Prostate gland (tissue), 2 donors: Measurements from ENCODE around the gene KRT7. TPM values are rescaled to one million over a fixed set of nuclear protein-coding genes. Genes with fewer than 3 reads are reported as not detected.

ENCODE experiments used
- DNase-seq: peaks from one replicate; pipeline ENCODE4 v3.0.0-alpha.2; 2019; ENCODE audit warnings: low spot score
- H3K27ac ChIP-seq, 2 donors: fragments of 200-600 bp; sonication (generic); 2 replicates each; pipeline ENCODE4 v1.5.1; 2017 to 2019
- H3K27me3 ChIP-seq: fragments of 200-600 bp; sonication (generic); replicated peaks from 2 replicates; pipeline ENCODE4 v1.5.1; 2019; ENCODE audit not compliant: insufficient read depth
- H3K36me3 ChIP-seq, 2 donors: fragments of 200-600 bp; sonication (generic); 1 replicate in 1 of 2; 2 replicates in 1 of 2; pipeline versions ENCODE4 v1.5.1 to v1.8.1; 2017 to 2019
- H3K4me1 ChIP-seq: fragments of 200-600 bp; sonication (generic); replicated peaks from 2 replicates; pipeline ENCODE4 v1.5.1; 2019
- H3K4me3 ChIP-seq, 2 donors: fragments of 200-600 bp; sonication (generic); 2 replicates each; pipeline ENCODE4 v1.5.1; 2017 to 2019
- H3K9me3 ChIP-seq: fragments of 200-600 bp; sonication (generic); 2 replicates; pipeline ENCODE4 v1.5.1; 2017
- CTCF ChIP-seq, 4 experiments: fragments of 200-600 bp in 2 of 4; fragments of 450-650 bp in 2 of 4; sonication (generic) in 2 of 4; IDR thresholded peaks; 1 replicate in 3 of 4; 2 replicates in 1 of 4; pipeline ENCODE4 v1.5.1; 2016 to 2019; ENCODE audit warnings: antibody characterized with exemption in 4 of 4, mild to moderate bottlenecking in 2 of 4, moderate library complexity in 2 of 4
- POLR2A ChIP-seq: fragments of 450-650 bp; IDR thresholded peaks from one replicate; pipeline ENCODE4 v1.6.1; 2016; ENCODE audit warnings: antibody characterized with exemption, mild to moderate bottlenecking
- POLR2AphosphoS5 ChIP-seq: sonication (generic); formaldehyde crosslinking; IDR thresholded peaks from one replicate; pipeline ENCODE4 v1.6.1; 2017; ENCODE audit warnings: antibody characterized with exemption
- WGBS: methylation state at CpG from one replicate; pipeline ENCODE4 v1.1.5; 2018; 5-methylcytosine and 5-hydroxymethylcytosine counted together
- intact Hi-C: fragments of 100-400 bp; cut with DNase I; formaldehyde crosslinking; loops from one replicate; pipeline ENCODE4 v1.14.2; 2022
- total RNA-seq, 2 donors: library from RNA; depleted of rRNA; stranded (reverse); fragments of >200 nt; gene quantifications; one replicate each; pipeline ENCODE4 v1.1.0, GENCODE V29; 2016

KRT7 gene
- total RNA-seq, 2 donors from 2014 or later: 53.1 to 151 TPM

DNA sequence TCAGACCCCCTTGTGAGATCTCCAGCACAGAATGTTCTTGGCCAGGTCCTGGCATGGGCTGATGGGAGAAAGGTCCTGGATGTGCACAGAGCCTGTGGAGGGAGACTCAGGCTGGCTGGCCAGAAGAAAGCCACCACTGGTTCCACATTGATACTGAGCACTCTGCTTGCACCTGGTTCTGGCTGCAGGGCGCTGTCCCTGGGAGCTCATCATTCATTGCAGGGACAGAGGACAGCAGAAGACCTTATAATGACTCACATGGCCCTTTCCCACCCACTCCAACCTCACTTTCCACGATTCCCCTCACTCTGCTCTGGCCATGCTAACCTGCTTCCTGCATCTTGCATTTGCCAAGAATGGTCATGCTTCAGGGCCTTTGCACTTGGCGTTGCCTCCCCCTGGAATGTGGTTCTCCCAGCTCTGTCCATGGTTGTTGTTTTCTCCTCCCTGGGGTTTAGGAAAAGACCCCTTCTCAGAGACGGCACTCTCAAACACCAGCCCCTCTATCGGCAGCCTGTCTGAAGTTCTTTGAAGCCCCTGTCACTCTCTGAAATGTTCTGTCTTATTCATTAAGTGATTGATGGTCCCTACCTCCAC lies 10.3 kb downstream of the KRT7 start:
- H3K4me1 ChIP-seq: peaks cover 19% of the 10 kb centered on the region
- DNase-seq: peak; percentile 83
- peak overlapping the region; percentile 82 to 87 for H3K27ac ChIP-seq

DNA sequence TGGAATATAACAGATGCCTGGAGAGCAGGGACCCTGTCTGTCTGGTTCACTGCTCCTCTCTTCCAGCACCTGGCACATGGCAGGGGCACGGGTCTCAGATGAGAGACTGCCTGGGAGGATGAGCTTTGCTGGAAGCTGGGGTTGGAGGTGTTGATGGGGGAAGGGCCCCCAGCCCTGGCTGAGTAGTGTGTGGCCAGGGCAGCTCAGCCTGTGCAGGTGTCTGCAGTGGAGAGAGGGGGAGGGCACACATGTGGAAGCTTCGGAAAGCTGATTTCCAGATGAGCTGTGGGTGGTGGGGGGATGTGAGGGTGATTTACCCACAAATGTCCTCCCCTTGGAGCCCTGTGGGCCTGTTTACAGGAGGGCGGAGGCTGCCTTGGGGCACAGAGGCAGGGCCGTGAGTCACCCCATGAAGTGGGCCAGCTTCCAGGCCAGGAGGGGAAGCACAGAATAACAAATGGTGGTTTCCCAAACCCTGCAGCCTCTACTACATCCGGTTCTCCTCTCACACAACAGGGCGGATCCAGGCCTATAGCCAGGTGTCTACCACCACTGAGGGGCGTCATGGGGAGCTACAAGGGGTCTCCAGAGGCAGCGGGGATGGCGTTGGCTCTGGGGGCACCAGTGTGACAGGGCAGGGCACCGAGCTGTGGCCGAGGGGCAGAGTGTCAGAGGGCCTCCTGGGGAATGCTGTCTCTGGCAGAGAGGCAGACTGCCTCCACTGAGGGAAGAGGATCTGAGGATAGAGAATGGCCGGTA lies 11.0 kb downstream of the KRT7 start:
- intact Hi-C loops: no loop called here
- TF ChIP-seq POLR2AphosphoS5: peak; percentile 82
- TF ChIP-seq POLR2A: peak; percentile 33
- no peak for TF ChIP-seq CTCF (IDR thresholded peaks at IDR 0.05)
- H3K36me3 ChIP-seq: no peaks in the 10 kb centered on the region
- no peaks in the 10 kb centered on the region for H3K27me3 ChIP-seq
- H3K4me1 ChIP-seq: peaks cover 19% of the 10 kb centered on the region
- peak overlapping the region; percentile 82 to 87 for H3K27ac ChIP-seq
- peak; percentile 93 for DNase-seq
- no peaks in the 10 kb centered on the region for H3K9me3 ChIP-seq
- no peak overlapping the region for H3K4me3 ChIP-seq
- 26% methylated on average over 12 of the region's 12 CpGs for WGBS

More for the DNA sequence above, 10.3 kb downstream of the KRT7 start:
- Histone ChIP-seq H3K36me3 (no peaks in the 10 kb centered on the region), H3K9me3 (no peaks in the 10 kb centered on the region), H3K4me3 (no peak overlapping the region), H3K27me3 (no peaks in the 10 kb centered on the region)
- 42% methylated on average over 5 of the region's 5 CpGs for WGBS
- TF ChIP-seq POLR2AphosphoS5 (peak; percentile 84), CTCF (IDR thresholded peaks at IDR 0.05) (no peak), POLR2A (no peak)
- intact Hi-C loops: no loop called here

DNA sequence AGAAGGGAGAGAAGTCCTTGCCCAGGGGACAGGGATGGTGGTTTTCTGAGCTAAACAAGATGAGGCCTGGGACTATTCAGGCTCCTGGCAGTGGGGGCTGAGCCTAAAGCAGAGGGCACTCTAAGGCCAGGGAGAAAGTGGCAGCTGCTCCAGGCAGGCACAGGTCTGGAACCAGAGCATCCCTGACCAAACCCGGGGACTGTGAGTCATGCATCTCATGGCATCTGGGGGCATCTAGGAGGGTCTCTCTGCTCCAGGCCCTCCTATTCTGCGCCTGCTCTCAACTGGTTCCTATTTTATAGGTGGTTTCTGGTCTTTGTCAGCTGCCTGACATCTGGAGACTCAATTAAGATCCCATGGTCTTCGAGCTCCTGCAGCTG lies 11.6 kb downstream of the KRT7 start:
- no peaks in the 10 kb centered on the region for H3K36me3 ChIP-seq
- no peak overlapping the region for H3K4me3 ChIP-seq
- H3K27ac ChIP-seq: peak overlapping the region; percentile 82 to 87
- H3K9me3 ChIP-seq: no peaks in the 10 kb centered on the region
- H3K27me3 ChIP-seq: no peaks in the 10 kb centered on the region
- 78% methylated on average over 3 of the region's 3 CpGs for WGBS
- no peak for TF ChIP-seq POLR2A
- no peak for TF ChIP-seq POLR2AphosphoS5
- TF ChIP-seq CTCF (IDR thresholded peaks at IDR 0.05): no peak
- peaks cover 19% of the 10 kb centered on the region for H3K4me1 ChIP-seq
- DNase-seq: no peak
- intact Hi-C loops: no loop called here

- DNase-seq: no peak
- 72% methylated on average over 20 of the region's 20 CpGs for WGBS
- Histone ChIP-seq H3K36me3 (no peaks in the 10 kb centered on the region), H3K27ac (peak overlapping the region; percentile 82 to 87), H3K4me1 (peaks cover 19% of the 10 kb centered on the region), H3K27me3 (no peaks in the 10 kb centered on the region), H3K9me3 (no peaks in the 10 kb centered on the region), H3K4me3 (no peak overlapping the region)
- TF ChIP-seq POLR2AphosphoS5 (no peak), POLR2A (no peak), CTCF (IDR thresholded peaks at IDR 0.05) (no peak)
- intact Hi-C loops: no loop called here
Measured at GRCh38 chr12:52245259-52245961, 12.4 kb downstream of the KRT7 start.
